Stomach (tissue), 9 donors: ENCODE measurements around the gene MCUB. TPM values are rescaled to one million over a fixed set of nuclear protein-coding genes. Genes with fewer than 3 reads are reported as not detected.

Experiments
- DNase-seq, 2 donors: peaks; one replicate each; pipeline versions ENCODE4 v3.0.0 to v3.0.0-alpha.2; 2013 to 2019
- H3K27ac ChIP-seq, 5 donors: fragments of 200-600 bp in 4 of 5; sonication (generic) in 4 of 5; one replicate each; pipeline ENCODE4 v1.5.1; 2013 to 2019; ENCODE audit warnings: mild to moderate bottlenecking in 1 of 5, moderate library complexity in 1 of 5
- H3K27me3 ChIP-seq, 3 donors: fragments of 200-600 bp; sonication (generic); one replicate each; pipeline ENCODE4 v1.5.1; 2017 to 2019; ENCODE audit warnings: mixed run types in 1 of 3
- H3K36me3 ChIP-seq, 4 donors: fragments of 200-600 bp; sonication (generic); 1 replicate in 3 of 4; 2 replicates in 1 of 4; pipeline ENCODE4 v1.5.1; 2016 to 2019
- H3K4me1 ChIP-seq, 4 donors: fragments of 200-600 bp; sonication (generic); one replicate each; pipeline ENCODE4 v1.5.1; 2016 to 2019
- H3K4me3 ChIP-seq, 4 donors: fragments of 200-600 bp; sonication (generic) in 3 of 4; one replicate each; pipeline ENCODE4 v1.5.1; 2016 to 2019; ENCODE audit warnings: mild to moderate bottlenecking in 1 of 4
- H3K9me3 ChIP-seq, 4 donors: fragments of 200-600 bp; sonication (generic); one replicate each; pipeline ENCODE4 v1.5.1; 2016 to 2019
- CTCF ChIP-seq, 7 experiments: fragments of 450-650 bp in 4 of 7; fragments of 200-600 bp in 3 of 7; sonication (generic) in 3 of 7; IDR thresholded peaks; one replicate each; pipeline ENCODE4 v1.5.1; 2016 to 2019; ENCODE audit warnings: antibody characterized with exemption in 7 of 7, control low read depth in 2 of 7, mild to moderate bottlenecking in 1 of 7
- EP300 ChIP-seq: sonication (generic); formaldehyde crosslinking; IDR thresholded peaks from one replicate; pipeline ENCODE4 v1.6.1; 2017; ENCODE audit warnings: antibody characterized with exemption
- POLR2A ChIP-seq, 4 donors: fragments of 450-650 bp; IDR thresholded peaks; one replicate each; pipeline ENCODE4 v1.6.1; 2016; ENCODE audit warnings: antibody characterized with exemption in 4 of 4, control low read depth in 2 of 4, mild to moderate bottlenecking in 1 of 4, moderate library complexity in 1 of 4
- POLR2AphosphoS5 ChIP-seq, 3 donors: sonication (generic); formaldehyde crosslinking; IDR thresholded peaks; one replicate each; pipeline ENCODE4 v1.6.1; 2016; ENCODE audit warnings: antibody characterized with exemption in 3 of 3
- WGBS, 5 donors: extraction: QIAGEN DNeasy Blood & Tissue Kit in 3 of 5; methylation state at CpG; one replicate each; pipeline versions ENCODE4 v1.1.5 to v1.1.7; 2013 to 2018; 5-methylcytosine and 5-hydroxymethylcytosine counted together
- intact Hi-C: fragments of 100-400 bp; cut with DNase I; formaldehyde crosslinking; loops from one replicate; pipeline ENCODE4 v1.15.1; 2023; ENCODE audit warnings: low total_unique reads
- polyA plus RNA-seq, 3 donors: library from polyadenylated mRNA; stranded (reverse); fragments of 200-250 nt; gene quantifications; one replicate each; pipeline ENCODE4 v1.2.3, GENCODE V29; 2013
- total RNA-seq, 5 donors: library from RNA; depleted of rRNA; stranded (reverse); fragments of >200 nt; gene quantifications; one replicate each; pipeline versions ENCODE4 v1.1.0 to v1.2.3, GENCODE V29; 2014 to 2016
- donor health status: healthy with polysubstance abuse.
- donor health status: Bipolar disorder and iron deficiency.
- donor health status: healthy.

The MCUB gene
- total and polyA plus RNA-seq, 8 donors, result 0.89 to 37.4 (median 8.4) TPM

- H3K4me1 ChIP-seq, result no peaks in the 10 kb centered on the region
- H3K9me3 ChIP-seq, result no peaks in the 10 kb centered on the region
- no peak for DNase-seq
- TF ChIP-seq CTCF (IDR thresholded peaks at IDR 0.05), result no peak
- TF ChIP-seq EP300, result no peak
- TF ChIP-seq POLR2AphosphoS5 (IDR thresholded peaks at IDR 0.05), result no peak
- TF ChIP-seq POLR2A (IDR thresholded peaks at IDR 0.05), result no peak
- H3K36me3 ChIP-seq, result peaks cover 0 to 62% (median 58%) of the 10 kb centered on the region in 4 donors
- H3K4me3 ChIP-seq, result no peak overlapping the region
- intact Hi-C loops, result no loop called here
- H3K27me3 ChIP-seq, result no peaks in the 10 kb centered on the region
- H3K27ac ChIP-seq, result no peak overlapping the region
- 90 to 96% (median 93%) methylated on average over 3 of the region's 3 CpGs for WGBS, 5 donors
Observed at GRCh38 chr4:109713500-109713899, 153.5 kb downstream of the MCUB start.

- no peaks in the 10 kb centered on the region for H3K9me3 ChIP-seq
- intact Hi-C loops, result no loop called here
- no peaks in the 10 kb centered on the region for H3K27me3 ChIP-seq
- no peaks in the 10 kb centered on the region for H3K4me1 ChIP-seq
- peaks cover 0 to 36% (median 35%) of the 10 kb centered on the region in 4 donors for H3K36me3 ChIP-seq
- no peak for DNase-seq
- no peak overlapping the region for H3K27ac ChIP-seq
- no peak overlapping the region for H3K4me3 ChIP-seq
- WGBS, 5 donors, result 80 to 97% (median 86%) methylated on average over 1 of the region's 1 CpG
- TF ChIP-seq CTCF (IDR thresholded peaks at IDR 0.05), result no peak
- TF ChIP-seq EP300, result no peak
- TF ChIP-seq POLR2AphosphoS5 (IDR thresholded peaks at IDR 0.05), result no peak
- no peak for TF ChIP-seq POLR2A (IDR thresholded peaks at IDR 0.05)
Observed at GRCh38 chr4:109718759-109719158, 158.7 kb downstream of the MCUB start.

- no peak for DNase-seq
- Histone ChIP-seq H3K27ac (no peak overlapping the region), H3K9me3 (no peaks in the 10 kb centered on the region), H3K4me3 (no peak overlapping the region), H3K36me3 (peaks cover 0 to 27% (median 27%) of the 10 kb centered on the region in 4 donors), H3K27me3 (no peaks in the 10 kb centered on the region), H3K4me1 (no peaks in the 10 kb centered on the region)
- intact Hi-C loops, result no loop called here
- TF ChIP-seq EP300, result no peak
- no peak for TF ChIP-seq CTCF (IDR thresholded peaks at IDR 0.05)
- TF ChIP-seq POLR2AphosphoS5 (IDR thresholded peaks at IDR 0.05), result no peak
- no peak for TF ChIP-seq POLR2A (IDR thresholded peaks at IDR 0.05)
- 97 to 98% (median 98%) methylated on average over 4 of the region's 4 CpGs for WGBS, 5 donors
Observed at GRCh38 chr4:109719604-109720003, 159.6 kb downstream of the MCUB start.

- Histone ChIP-seq H3K4me1 (no peaks in the 10 kb centered on the region), H3K36me3 (peaks cover 0 to 18% (median 14%) of the 10 kb centered on the region in 4 donors), H3K27me3 (no peaks in the 10 kb centered on the region), H3K4me3 (no peak overlapping the region), H3K9me3 (no peaks in the 10 kb centered on the region), H3K27ac (no peak overlapping the region)
- intact Hi-C loops, result no loop called here
- no peak for DNase-seq
- WGBS, 5 donors, result 94 to 100% (median 95%) methylated on average over 7 of the region's 7 CpGs
- TF ChIP-seq POLR2A (IDR thresholded peaks at IDR 0.05), result no peak
- TF ChIP-seq EP300, result no peak
- TF ChIP-seq CTCF (IDR thresholded peaks at IDR 0.05), result no peak
- TF ChIP-seq POLR2AphosphoS5 (IDR thresholded peaks at IDR 0.05), result no peak
Observed at GRCh38 chr4:109721033-109721432, 161.0 kb downstream of the MCUB start.
